22Rv1 (cell line): ENCODE data around the gene SPIRE2.

Source experiments
- ZFX ChIP-seq: fragments of 450-650 bp; IDR thresholded peaks from 2 replicates; pipeline ENCODE4 v1.6.1; 2017; ENCODE audit warnings: antibody characterized with exemption, borderline replicate concordance
- TF ChIP-seq, protein P1 (sequence below): fragments of 450-650 bp; IDR thresholded peaks from 2 replicates; pipeline ENCODE4 v1.5.1; 2017; ENCODE audit warnings: mild to moderate bottlenecking

DNA sequence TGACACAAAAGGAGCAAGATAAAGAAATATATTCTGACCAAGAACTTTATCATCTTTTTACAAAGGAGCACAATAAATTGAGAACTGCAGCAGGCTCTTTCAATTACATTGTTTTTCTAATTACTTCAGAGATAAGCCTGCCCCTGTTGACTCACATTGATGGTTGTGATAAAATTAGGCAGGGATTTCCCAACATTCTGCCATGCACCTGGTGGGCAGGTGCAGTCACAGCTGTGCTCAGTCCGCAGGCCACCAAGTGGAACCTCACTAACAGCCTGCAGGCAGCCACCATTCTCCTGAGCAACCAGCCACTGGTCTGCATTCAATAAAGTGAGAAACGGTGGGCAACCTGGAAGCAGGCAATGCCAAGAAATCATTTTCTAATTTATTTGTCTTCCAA lies 17.0 kb upstream of the SPIRE2 start:
- TF ChIP-seq, protein P1, sequence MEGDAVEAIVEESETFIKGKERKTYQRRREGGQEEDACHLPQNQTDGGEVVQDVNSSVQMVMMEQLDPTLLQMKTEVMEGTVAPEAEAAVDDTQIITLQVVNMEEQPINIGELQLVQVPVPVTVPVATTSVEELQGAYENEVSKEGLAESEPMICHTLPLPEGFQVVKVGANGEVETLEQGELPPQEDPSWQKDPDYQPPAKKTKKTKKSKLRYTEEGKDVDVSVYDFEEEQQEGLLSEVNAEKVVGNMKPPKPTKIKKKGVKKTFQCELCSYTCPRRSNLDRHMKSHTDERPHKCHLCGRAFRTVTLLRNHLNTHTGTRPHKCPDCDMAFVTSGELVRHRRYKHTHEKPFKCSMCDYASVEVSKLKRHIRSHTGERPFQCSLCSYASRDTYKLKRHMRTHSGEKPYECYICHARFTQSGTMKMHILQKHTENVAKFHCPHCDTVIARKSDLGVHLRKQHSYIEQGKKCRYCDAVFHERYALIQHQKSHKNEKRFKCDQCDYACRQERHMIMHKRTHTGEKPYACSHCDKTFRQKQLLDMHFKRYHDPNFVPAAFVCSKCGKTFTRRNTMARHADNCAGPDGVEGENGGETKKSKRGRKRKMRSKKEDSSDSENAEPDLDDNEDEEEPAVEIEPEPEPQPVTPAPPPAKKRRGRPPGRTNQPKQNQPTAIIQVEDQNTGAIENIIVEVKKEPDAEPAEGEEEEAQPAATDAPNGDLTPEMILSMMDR: no peak
- TF ChIP-seq ZFX: no peak
